Dermis blood vessel endothelial cell (primary cell): ENCODE data around the gene GARS1. TPM values are rescaled to one million over a fixed set of nuclear protein-coding genes. Genes with fewer than 3 reads are reported as not detected.

Experiments
- DNase-seq: peaks from one replicate; pipeline ENCODE4 v3.0.0; 2010
- total RNA-seq: library from RNA; depleted of rRNA; stranded (reverse); fragments of >200 nt; gene quantifications from 2 replicates; pipeline ENCODE4 v1.2.3, GENCODE V29; 2014

Gene GARS1
- total RNA-seq, 1 donor from 2014 or later, result 59.2 TPM

DNA sequence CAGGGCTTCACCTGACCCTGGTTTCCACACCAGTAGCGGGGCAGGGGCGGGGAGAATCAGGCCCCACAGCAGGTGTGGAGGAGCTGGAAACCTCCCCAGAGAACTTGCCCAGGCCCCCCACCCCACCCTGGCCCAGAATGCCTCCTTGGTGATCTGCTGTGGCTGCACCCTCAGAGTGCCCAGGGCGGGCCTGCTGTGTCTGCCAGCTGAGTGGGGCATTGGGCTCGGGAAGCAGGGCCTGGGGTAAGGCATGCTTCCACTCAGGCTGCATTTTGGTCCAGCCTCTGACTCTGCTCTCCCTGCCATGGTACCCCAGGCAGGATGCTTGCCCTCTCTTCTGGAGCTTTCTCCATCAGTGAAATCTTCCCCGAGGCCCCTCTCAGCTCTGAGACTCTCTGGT is 88.6 kb downstream of the GARS1 start:
- no peak for DNase-seq

Other genes with a start within 250 kb of the GARS1 start
- 34.1 and 37.6 TPM in 2 replicates for gene NOD1, start 116.1 kb upstream of the GARS1 start, total RNA-seq
- 28.6 and 35.6 TPM in 2 replicates for gene GGCT, start 90.0 kb upstream of the GARS1 start, total RNA-seq
- gene CRHR2, start 87.6 kb downstream of the GARS1 start, total RNA-seq, result not detected in 2 replicates
- 0.05 TPM in 1 of 2 replicates, not detected in the other for gene INMT, start 157.3 kb downstream of the GARS1 start, total RNA-seq
- 2.7 and 6.1 TPM in 2 replicates for gene MINDY4, start 176.5 kb downstream of the GARS1 start, total RNA-seq